BE2C (cell line): ENCODE measurements around the gene RNF40.

Source experiments
- DNase-seq: peaks from one replicate; pipeline ENCODE4 v3.0.0-alpha.2; 2020
- H3K27me3 ChIP-seq: fragments of 250-450 bp; sonication (Bioruptor Pico); 2 replicates; pipeline ENCODE4 v1.5.1; 2020; ENCODE audit warnings: mild to moderate bottlenecking
- H3K36me3 ChIP-seq: fragments of 250-450 bp; sonication (Bioruptor Pico); 2 replicates; pipeline ENCODE4 v1.5.1; 2020; ENCODE audit warnings: mild to moderate bottlenecking
- H3K4me1 ChIP-seq: fragments of 250-450 bp; sonication (Bioruptor Pico); 2 replicates; pipeline ENCODE4 v1.5.1; 2020
- H3K4me3 ChIP-seq: 2 replicates; pipeline ENCODE4 v1.5.1; 2011; ENCODE audit warnings: low read depth, low read length
- H3K9me3 ChIP-seq: fragments of 250-450 bp; sonication (Bioruptor Pico); 2 replicates; pipeline ENCODE4 v1.5.1; 2020
- TF ChIP-seq, protein P1 (sequence below): IDR thresholded peaks from 2 replicates; pipeline ENCODE4 v1.5.1; 2012; ENCODE audit warnings: mild to moderate bottlenecking, low read depth, low read length

The RNF40 gene

DNA sequence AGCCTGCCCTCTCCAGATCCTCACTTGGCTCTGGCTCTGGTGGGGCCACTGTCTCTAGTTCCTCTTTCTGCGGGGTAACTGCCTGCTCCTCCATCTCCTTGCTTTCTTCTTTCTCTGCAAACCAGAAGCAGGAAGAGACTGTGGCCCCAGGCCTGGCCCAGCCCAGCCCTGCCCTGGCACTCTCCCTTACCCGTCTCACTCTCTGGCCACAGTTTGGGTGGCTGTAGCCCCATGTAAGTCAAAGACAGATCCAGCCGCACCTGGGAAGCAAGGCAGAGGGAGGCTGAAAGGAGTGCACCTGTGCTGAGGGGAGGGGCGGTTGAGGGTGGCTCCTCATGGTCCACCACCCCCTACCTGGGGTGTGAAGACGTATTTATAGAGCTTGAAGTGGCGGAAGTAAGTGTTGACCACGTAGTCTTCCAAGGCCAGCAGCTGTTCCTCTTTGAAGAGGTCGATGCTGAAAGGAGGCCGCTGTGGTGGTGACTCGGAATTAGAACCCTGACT is 3.1 kb upstream of the RNF40 start:
- TF ChIP-seq, protein P1, sequence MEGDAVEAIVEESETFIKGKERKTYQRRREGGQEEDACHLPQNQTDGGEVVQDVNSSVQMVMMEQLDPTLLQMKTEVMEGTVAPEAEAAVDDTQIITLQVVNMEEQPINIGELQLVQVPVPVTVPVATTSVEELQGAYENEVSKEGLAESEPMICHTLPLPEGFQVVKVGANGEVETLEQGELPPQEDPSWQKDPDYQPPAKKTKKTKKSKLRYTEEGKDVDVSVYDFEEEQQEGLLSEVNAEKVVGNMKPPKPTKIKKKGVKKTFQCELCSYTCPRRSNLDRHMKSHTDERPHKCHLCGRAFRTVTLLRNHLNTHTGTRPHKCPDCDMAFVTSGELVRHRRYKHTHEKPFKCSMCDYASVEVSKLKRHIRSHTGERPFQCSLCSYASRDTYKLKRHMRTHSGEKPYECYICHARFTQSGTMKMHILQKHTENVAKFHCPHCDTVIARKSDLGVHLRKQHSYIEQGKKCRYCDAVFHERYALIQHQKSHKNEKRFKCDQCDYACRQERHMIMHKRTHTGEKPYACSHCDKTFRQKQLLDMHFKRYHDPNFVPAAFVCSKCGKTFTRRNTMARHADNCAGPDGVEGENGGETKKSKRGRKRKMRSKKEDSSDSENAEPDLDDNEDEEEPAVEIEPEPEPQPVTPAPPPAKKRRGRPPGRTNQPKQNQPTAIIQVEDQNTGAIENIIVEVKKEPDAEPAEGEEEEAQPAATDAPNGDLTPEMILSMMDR: no peak
- Histone ChIP-seq H3K4me1 (no peaks in the 10 kb centered on the region), H3K4me3 (no peak overlapping the region), H3K36me3 (peaks cover 22% of the 10 kb centered on the region), H3K9me3 (no peaks in the 10 kb centered on the region), H3K27me3 (no peaks in the 10 kb centered on the region)
- DNase-seq: no peak

DNA sequence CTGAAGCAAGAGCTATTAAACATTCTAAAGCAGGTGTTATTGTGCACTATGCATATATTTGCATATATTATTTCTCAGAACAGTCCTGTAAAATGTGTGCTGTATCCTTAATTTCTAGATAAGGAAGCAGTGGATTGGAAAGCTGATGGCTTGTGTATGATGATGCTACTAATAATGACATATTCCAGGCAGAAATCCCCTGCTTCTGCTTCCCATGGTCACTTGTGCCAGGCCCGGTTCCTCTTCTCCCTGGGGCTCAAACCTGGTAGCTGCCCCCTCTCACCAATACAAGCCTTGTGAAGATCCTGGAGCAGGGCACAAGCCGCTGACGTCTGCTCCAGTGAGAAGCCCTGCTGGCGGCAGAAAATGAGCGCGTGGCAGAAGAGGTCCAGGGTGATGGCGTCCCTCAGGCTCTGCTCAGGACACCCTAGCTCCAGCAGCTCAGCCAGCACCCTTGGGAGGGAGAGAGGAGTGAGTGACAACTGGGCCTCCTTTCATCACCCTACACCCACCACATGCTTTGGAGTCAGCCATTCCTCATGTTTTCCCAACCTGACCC is 2.0 kb upstream of the RNF40 start:
- Histone ChIP-seq H3K4me3 (no peak overlapping the region; the same call in 1 of the 2 replicates), H3K9me3 (no peaks in the 10 kb centered on the region), H3K27me3 (no peaks in the 10 kb centered on the region), H3K36me3 (peaks cover 28% of the 10 kb centered on the region), H3K4me1 (no peaks in the 10 kb centered on the region)
- TF ChIP-seq, protein P1: no peak
- no peak for DNase-seq

DNA sequence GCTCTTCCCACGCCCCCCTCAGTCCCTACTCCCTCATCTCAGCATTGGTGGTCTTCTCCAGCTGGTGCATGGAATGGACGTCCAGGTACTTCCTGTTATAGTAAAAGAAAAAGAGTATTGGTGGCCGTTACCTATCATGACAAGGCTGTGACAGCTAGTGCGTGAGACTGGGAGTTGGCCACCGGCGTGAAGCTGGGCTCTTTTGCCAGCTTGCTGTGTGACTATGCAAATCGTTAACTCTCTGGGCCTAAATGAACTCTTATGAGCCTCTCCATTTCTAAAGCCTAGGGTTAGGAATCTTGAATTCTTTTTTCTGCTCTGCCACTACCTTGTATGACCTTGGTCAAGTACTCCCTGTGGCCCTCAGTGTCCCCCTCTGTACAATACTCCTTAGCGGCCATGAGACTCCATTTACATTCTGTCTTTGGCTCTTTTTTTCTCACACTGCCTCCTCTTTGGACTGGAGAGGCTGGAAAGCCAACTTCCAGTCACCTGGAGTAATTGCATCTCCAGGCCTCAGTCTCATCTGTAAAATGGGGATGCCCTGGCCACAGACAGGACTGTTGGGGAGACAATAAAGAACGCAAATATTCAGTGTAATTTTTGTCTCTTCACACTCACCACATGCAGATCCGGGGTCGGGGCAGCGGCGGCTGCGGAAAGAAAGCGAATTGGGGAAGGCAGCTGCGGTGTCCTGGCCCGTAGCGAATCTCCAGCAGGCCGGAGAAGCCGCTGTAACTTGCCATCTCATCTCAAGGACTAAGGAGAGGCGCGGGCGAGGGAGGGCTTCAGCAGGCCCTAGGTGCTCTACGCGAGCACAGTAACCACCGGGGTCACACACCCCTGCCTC is 1.3 kb upstream of the RNF40 start:
- H3K36me3 ChIP-seq: peaks cover 33% of the 10 kb centered on the region

DNA sequence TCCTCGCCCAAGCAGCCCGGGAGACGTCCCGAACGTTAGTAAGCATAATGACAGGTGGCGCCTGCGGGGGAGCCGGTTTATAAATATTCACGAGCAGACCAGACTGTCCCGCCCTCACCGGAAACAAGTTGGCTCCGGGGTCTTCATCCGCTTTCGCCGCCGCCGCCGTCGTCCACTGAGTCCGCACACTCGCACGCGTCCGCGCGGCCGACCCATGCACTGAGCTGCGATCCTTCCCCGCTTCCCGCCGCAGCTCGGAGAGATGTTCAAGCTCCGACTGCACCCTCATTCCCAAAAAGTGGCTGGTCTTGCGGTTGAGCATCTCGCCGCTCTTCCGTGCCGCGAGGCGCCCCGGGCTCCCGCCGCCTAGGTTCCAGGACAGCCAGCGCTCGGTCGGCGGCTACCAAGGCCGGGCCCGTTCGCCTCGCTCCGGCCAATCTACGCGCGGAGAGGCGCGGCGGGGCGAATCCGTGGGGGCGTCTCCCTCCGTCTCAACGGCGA is 645 bp upstream of the RNF40 start:
- peaks cover 35% of the 10 kb centered on the region for H3K36me3 ChIP-seq
- peak; percentile 49 for DNase-seq
- TF ChIP-seq, protein P1: no peak

More for the DNA sequence above, 1.3 kb upstream of the RNF40 start:
- DNase-seq: no peak
- TF ChIP-seq, protein P1: no peak
- H3K9me3 ChIP-seq: no peaks in the 10 kb centered on the region
- no peaks in the 10 kb centered on the region for H3K27me3 ChIP-seq
- no peaks in the 10 kb centered on the region for H3K4me1 ChIP-seq
- peak overlapping the region; percentile 73 for H3K4me3 ChIP-seq

DNA sequence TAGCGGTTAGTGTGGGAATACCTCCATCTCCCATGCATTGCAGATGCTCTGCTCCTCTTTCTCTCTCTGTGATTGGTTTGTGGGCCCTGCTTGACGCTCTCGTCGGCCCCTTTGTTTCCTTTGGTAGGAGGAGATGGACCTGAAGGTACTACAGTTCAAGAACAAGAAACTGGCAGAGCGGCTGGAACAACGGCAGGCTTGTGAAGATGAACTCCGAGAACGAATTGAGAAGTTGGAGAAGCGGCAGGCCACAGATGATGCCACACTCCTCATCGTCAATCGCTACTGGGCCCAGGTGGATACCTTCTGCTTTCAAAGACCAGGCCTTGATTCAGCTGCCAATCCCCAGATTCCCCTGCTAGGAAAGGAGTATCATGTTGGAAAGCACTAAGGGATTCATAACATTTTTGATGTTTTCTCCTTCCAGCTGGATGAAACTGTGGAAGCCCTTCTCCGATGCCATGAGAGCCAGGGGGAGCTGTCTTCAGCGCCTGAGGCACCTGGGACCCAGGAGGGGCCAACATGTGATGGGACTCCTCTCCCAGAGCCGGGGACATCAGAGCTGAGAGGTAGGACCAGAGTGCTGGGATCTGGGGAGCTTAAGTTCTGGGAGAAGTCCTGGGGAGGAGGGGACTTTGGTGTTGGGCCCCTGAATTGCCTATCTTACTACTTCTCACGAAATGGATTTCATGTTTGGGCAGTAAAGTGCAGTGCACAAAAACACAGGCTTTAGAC is 1.0 kb downstream of the RNF40 start:
- no peaks in the 10 kb centered on the region for H3K9me3 ChIP-seq
- no peaks in the 10 kb centered on the region for H3K27me3 ChIP-seq
- H3K4me1 ChIP-seq: no peaks in the 10 kb centered on the region
- peak overlapping the region; percentile 73 for H3K4me3 ChIP-seq
- TF ChIP-seq, protein P1: no peak
- peaks cover 49% of the 10 kb centered on the region for H3K36me3 ChIP-seq
- DNase-seq: no peak

More for the DNA sequence above, 645 bp upstream of the RNF40 start:
- no peaks in the 10 kb centered on the region for H3K27me3 ChIP-seq
- H3K4me1 ChIP-seq: no peaks in the 10 kb centered on the region
- H3K9me3 ChIP-seq: no peaks in the 10 kb centered on the region
- peak overlapping the region; percentile 73 for H3K4me3 ChIP-seq
